H7 (cell line): ENCODE measurements around the gene NBEA. TPM values are rescaled to one million over a fixed set of nuclear protein-coding genes. Genes with fewer than 3 reads are reported as not detected.

Experiments
- DNase-seq: peaks from one replicate; pipeline ENCODE4 v3.0.0; 2012
- H3K27me3 ChIP-seq: 2 replicates; pipeline ENCODE4 v1.6.0; 2011; ENCODE audit warnings: mild to moderate bottlenecking, low read length; ENCODE audit not compliant: control insufficient read depth, insufficient read depth
- H3K36me3 ChIP-seq: replicated peaks from 2 replicates; pipeline ENCODE4 v1.5.1; 2011; ENCODE audit warnings: low read length; ENCODE audit not compliant: control insufficient read depth, insufficient read depth
- H3K4me3 ChIP-seq: 2 replicates; pipeline ENCODE4 v1.5.1; 2011; ENCODE audit warnings: low read depth, mild to moderate bottlenecking, control low read depth, low read length, moderate library complexity; ENCODE audit not compliant: insufficient read depth
- total RNA-seq: library from RNA; depleted of rRNA; stranded (reverse); fragments of >200 nt; shearing (Covaris generic); gene quantifications from 2 replicates; pipeline ENCODE4 v1.2.3, GENCODE V29; 2014

Gene NBEA
- total RNA-seq, 1 experiment from 2014 or later = 11.8 TPM

DNA sequence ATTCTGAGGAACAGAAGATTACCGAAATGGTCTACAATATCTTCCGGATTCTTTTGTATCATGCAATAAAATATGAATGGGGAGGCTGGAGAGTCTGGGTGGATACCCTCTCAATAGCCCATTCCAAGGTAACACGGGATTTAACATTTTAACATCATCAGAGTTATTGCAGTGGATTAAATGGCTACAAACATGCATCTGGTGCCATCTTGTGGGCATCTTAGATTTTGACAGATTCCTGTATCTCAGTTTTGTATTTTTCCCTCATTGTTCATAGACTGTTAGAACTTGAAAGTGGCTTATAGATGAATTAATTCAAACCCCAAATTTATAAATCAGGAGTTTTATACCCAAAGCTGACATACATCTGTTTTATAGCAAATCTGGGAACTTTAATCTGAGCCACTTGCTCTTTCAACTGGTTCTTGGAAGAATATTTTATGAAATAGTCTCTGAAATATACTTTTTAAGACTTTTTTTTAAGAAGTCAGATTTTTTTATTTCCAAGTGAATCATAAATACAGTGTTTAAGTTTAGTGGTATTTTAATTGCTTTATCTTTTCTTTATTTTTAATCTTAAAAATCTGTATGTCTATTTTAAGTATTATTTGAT, 215.2 kb downstream of the NBEA start:
- peak; percentile 10 for DNase-seq
- no peak overlapping the region for H3K4me3 ChIP-seq
- no peaks in the 10 kb centered on the region for H3K36me3 ChIP-seq
- H3K27me3 ChIP-seq = no peaks in the 10 kb centered on the region

DNA sequence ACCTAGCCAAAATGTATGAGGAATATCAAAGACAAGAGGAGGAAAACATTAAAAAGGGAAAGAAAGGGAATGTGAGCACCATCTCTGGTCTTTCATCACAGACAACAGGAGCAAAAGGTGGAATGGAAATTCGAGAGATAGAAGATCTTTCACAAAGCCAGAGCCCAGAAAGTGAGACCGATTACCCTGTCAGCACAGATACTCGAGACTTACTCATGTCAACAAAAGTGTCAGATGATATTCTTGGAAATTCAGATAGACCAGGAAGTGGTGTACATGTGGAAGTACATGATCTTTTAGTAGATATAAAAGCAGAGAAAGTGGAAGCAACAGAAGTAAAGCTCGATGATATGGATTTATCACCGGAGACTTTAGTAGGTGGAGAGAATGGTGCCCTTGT, 217.0 kb downstream of the NBEA start:
- no peaks in the 10 kb centered on the region for H3K27me3 ChIP-seq
- H3K36me3 ChIP-seq = no peaks in the 10 kb centered on the region
- H3K4me3 ChIP-seq = no peak overlapping the region
- DNase-seq = no peak

DNA sequence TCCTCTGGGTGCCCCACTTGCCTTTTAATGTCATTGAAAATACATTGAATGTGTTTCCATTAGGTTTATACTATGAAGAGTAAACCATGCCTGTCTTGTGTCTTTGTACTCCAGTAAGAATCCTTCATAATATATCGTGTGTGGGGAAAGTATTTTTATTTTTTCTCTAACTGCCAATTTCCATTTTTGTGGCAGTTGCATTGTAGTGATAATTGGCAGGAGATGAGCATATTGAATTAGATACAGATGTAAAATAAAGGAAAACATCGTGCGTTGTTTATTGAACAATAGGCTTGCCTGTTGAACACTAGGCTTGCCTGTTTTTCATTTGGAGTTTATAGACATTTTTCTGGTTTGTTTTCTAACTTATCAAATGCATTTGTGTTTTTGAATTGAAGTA, 218.8 kb downstream of the NBEA start:
- no peaks in the 10 kb centered on the region for H3K36me3 ChIP-seq
- H3K27me3 ChIP-seq = no peaks in the 10 kb centered on the region
- no peak for DNase-seq
- no peak overlapping the region for H3K4me3 ChIP-seq

DNA sequence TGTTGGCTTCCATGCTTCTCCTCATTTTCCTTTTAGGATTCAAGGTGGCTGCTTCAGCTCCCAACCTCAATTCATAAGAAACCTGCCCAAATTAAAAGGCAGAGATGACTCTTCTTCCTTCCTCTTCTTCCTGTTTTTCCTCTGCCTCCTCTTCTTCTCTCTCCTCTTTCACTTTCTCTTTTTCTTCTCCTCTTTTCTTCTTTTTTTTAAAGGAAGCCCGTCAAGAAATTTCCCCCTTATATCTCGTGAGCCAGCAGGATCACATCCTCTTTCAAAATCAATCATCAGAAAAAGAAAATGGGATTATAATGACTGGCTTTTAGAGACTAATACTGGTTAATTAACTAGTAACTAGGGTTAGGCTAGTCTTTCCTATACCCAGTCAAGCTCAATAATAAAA, 220.3 kb downstream of the NBEA start:
- no peak for DNase-seq
- Histone ChIP-seq H3K27me3 (no peaks in the 10 kb centered on the region), H3K4me3 (no peak overlapping the region), H3K36me3 (no peaks in the 10 kb centered on the region)

DNA sequence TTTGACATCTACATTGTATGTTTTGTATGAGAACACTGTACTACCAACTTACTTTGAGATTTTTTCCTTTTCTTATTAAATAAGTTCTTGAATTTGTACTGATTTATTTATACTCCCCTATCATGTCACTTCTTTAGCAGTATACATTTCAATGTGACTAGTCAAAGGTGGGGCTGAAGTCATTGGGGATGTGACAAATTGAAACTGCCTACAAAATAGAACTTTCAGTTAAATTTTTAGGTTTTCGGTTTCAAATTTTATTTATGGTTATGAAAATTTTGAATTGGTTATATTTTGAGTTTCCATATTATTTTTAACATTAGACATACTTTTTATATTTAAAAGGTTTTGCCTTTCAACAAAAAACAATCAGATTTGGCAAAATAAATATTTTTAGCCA, 221.6 kb downstream of the NBEA start:
- DNase-seq = no peak
- Histone ChIP-seq H3K27me3 (no peaks in the 10 kb centered on the region), H3K4me3 (no peak overlapping the region), H3K36me3 (no peaks in the 10 kb centered on the region)

DNA sequence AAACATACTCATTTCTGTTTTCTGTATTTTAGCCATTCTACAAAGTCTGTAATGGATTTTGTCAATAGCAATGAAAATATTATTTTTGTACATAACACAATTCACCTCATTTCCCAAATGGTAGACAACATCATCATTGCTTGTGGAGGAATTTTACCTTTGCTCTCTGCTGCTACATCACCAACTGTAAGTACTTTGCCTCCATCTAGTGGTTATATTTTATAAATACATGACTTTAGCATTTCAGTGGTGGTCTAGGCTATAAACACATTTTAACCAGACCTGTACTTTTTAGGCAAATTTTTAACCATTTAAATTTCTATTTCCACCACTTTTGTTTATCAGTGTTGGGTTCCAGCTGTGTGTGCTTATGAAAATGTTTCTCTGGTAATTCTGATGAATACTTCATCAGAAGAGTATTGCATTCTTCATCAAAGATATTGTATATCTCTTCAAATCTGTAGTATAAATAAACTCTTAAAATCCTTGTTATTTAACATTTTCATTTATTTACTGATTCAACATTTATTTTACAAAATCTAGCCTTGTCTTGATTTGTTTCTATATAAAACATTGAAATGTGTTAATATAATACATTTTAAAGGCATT, 222.4 kb downstream of the NBEA start:
- DNase-seq = peak; percentile 1
- H3K4me3 ChIP-seq = no peak overlapping the region
- no peaks in the 10 kb centered on the region for H3K27me3 ChIP-seq
- H3K36me3 ChIP-seq = no peaks in the 10 kb centered on the region

DNA sequence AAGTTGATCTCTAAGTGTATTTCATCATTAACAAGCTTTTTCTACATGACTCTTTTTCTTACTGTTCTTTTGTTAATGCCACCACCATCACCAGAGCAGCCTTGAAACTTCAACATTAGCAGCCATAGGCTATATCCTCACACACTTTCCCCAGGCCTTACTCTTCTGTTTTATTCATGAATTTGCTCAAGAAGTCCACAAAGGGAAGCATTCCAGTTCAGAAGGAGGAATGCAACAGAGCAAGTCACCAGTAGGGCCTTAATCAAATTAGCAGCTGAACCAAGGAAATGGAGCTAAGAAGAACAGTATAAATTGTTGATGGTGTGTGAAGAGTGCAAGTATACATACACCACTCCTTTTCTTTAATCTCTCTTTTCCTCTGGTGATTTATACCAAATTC, 223.1 kb downstream of the NBEA start:
- no peak overlapping the region for H3K4me3 ChIP-seq
- no peaks in the 10 kb centered on the region for H3K36me3 ChIP-seq
- no peaks in the 10 kb centered on the region for H3K27me3 ChIP-seq
- DNase-seq = no peak

DNA sequence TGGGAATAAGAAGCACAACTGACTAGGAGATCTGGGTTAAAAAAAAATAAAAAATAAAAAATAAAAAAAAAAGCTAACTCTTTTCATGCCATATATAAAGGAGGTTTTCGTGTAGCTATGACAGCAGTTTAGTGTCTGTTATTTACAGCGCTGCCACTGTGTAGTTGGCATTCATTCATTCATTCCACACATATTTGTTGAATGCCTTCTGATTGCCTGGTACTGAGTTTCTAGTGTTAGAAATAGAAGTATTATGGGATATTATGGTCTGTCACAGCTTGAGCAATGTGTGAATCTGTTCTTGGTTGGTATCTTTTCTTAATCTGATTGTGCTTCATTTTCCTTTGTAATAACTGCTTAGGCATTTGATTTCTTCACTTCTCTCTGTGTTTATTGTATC, 237.4 kb downstream of the NBEA start:
- H3K27me3 ChIP-seq = no peaks in the 10 kb centered on the region
- no peaks in the 10 kb centered on the region for H3K36me3 ChIP-seq
- no peak for DNase-seq
- no peak overlapping the region for H3K4me3 ChIP-seq

DNA sequence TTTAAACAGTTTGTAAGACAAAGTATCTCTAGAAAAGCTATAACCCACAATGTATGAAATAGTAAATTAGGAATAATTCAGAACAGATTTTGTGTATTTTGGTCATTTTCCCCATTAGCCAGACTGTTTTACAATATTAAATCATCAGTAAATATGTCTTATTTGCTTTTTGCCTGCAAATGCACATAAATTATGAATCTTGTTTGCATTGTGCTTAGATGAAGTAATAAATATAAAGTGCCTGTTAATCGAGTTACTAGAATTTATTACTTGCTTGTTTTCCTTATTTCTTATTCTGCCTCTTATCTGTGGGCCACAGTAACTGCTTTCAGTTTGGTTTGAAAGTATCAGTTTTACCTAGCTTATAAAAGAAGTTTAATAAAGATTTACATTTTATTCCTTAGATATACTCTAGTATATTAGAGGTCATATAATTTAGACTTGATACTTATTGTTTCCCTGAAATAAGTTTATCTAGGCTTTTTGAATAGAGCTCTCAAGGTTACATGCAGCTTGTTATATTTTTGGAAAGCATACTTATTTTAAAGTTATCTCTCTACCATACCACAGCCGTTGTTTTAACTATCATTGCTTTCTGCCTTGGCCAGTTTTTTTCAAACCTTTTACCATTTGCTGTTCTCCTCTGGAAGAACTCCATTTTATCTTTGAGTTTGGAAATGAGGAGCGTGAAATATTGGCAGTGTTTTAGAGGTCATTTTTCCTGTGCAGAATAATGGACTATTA, 238.0 kb downstream of the NBEA start:
- Histone ChIP-seq H3K27me3 (no peaks in the 10 kb centered on the region), H3K36me3 (no peaks in the 10 kb centered on the region), H3K4me3 (no peak overlapping the region)
- no peak for DNase-seq

DNA sequence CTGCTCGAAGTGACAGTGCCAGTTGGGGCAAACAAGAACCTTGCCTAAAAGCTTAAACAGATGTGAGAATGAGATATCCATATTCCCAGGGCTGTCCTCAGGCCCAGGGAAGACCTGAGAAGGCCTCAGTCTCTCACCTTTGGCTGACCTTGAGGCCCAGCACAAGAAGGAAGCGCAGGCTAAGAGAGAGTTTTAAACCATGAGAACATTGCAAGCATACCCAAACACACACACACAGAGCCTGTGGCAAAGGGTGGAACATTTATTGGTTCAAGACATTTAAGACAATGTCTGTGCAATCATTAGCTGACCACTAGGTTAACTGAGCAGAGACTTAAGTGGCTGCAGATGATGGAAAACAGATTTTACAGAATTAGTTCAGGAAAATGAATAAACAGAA, 248.2 kb downstream of the NBEA start:
- no peak overlapping the region for H3K4me3 ChIP-seq
- no peaks in the 10 kb centered on the region for H3K36me3 ChIP-seq
- no peaks in the 10 kb centered on the region for H3K27me3 ChIP-seq
- DNase-seq = no peak

DNA sequence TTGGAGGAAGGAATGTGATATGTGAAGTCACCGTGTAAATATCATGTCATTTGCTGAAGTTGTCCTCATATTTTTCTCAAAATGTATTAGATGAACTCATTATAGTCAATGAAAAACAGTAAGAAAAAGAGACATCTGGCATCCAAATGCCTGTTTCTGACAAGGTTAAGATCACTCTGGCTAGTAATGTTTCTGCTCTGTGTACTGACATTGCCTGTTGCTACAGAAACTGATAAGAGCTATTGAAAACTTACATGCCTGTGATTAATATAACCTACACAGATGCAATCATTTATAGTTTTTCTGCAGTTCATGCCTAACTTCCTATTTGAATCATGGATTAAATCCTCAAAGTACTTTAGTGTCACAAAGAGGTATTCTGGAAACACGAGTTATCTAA, 249.8 kb downstream of the NBEA start:
- DNase-seq = no peak
- Histone ChIP-seq H3K36me3 (no peaks in the 10 kb centered on the region), H3K27me3 (no peaks in the 10 kb centered on the region), H3K4me3 (no peak overlapping the region)

DNA sequence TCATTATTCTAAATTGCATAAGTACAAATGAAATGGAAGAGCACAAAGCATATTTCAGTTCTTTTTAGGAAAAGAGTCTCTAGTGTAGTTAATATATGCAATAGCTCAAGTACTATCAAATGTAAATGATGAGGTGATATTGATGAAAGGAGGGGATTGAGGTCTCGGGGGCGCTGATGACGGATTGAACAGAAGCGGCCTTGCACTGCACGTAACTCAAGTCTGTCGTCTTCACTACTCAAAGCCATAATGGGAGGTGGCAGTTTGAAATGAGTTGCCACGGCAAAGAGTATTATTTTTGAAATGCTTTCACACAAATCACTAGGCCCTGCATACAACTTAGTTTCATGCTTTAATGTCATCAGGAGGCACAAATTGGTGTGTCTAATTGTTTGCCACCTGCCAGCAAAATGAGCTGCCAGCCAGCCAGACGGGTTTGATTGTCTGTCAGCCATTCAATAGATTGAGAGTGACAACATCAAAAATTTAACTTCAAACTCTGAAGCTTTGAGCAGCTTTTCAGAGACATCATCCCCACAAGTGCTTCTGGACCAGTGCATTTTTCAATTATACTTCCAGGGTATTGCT, 256.6 kb downstream of the NBEA start:
- no peaks in the 10 kb centered on the region for H3K36me3 ChIP-seq
- DNase-seq = no peak
- no peaks in the 10 kb centered on the region for H3K27me3 ChIP-seq
- no peak overlapping the region for H3K4me3 ChIP-seq

DNA sequence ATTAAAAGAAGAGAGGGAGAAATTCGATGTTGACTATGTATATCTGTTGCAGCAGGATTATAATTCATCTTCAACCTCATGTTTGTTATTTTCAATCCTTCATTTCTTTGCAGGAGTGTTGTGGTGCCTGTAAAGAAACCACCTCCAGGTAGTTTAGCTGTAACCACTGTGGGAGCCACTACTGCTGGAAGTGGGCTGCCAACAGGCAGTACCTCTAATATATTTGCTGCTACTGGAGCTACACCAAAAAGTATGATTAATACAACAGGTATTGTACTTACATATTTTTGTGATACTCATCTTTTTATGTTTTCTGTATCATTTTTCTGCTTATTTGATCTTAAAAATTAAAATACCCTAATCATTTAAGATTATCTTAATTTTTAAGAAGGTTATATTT, 266.5 kb downstream of the NBEA start:
- no peak overlapping the region for H3K4me3 ChIP-seq
- no peak for DNase-seq
- H3K27me3 ChIP-seq = no peaks in the 10 kb centered on the region
- H3K36me3 ChIP-seq = no peaks in the 10 kb centered on the region

DNA sequence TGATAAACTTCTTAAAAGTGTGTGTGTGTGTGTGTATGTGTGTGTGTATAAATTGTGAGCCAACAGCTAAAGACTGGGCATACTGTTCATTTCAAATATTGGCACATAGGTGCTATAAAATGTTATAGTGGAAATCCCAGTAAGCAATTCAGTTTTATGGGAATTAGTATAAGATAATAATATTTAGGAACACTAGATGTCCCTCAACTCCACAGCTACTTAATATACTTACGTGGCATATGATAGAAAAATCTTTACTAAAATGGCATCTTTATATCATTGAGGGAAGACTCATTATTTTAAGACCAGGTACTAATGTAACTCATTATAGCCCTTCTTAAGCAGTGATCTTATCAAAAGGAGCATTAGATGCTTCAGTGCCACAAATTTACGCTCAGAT, 268.2 kb downstream of the NBEA start:
- Histone ChIP-seq H3K36me3 (no peaks in the 10 kb centered on the region), H3K4me3 (no peak overlapping the region), H3K27me3 (no peaks in the 10 kb centered on the region)
- DNase-seq = no peak

DNA sequence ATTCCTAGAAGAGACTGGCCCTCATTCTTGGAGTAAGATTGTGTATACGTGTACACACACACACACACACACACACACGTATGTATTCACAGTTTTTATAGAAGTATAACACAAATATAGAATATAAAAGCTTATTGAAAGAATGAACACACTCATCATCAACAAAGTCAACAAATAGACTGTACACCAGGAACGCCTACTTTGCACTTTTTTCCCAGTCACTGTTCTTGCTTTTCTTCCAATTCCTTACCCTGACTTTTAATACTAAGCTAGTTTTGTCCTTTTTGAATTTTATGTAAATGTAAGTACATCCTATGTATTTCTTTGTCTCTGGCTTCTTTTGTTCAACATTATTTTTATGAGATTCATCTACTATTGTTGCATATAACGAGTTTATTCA, 269.9 kb downstream of the NBEA start:
- DNase-seq = no peak
- Histone ChIP-seq H3K27me3 (no peaks in the 10 kb centered on the region), H3K4me3 (no peak overlapping the region), H3K36me3 (no peaks in the 10 kb centered on the region)
